GM12878 (cell line): ENCODE results near the gene ORAI3.

Experiments
- BMI1 ChIP-seq: fragments of 450-650 bp; IDR thresholded peaks from 2 replicates; pipeline ENCODE4 v1.6.1; 2016; ENCODE audit warnings: mild to moderate bottlenecking, moderate library complexity, borderline replicate concordance
- FOXK2 ChIP-seq: fragments of 450-650 bp; IDR thresholded peaks from 2 replicates; pipeline ENCODE4 v1.6.1; 2017; ENCODE audit warnings: mild to moderate bottlenecking, moderate library complexity
- SMAD1 ChIP-seq: fragments of 450-650 bp; IDR thresholded peaks from 2 replicates; pipeline ENCODE4 v1.6.1; 2018; ENCODE audit warnings: mild to moderate bottlenecking, low read depth; ENCODE audit not compliant: partially characterized antibody
- ZNF24 ChIP-seq: fragments of 450-650 bp; IDR thresholded peaks from 2 replicates; pipeline ENCODE4 v1.6.1; 2017; ENCODE audit warnings: antibody characterized with exemption, mild to moderate bottlenecking
- TF ChIP-seq, protein P1 (sequence below): IDR thresholded peaks from 2 replicates; pipeline ENCODE4 v1.6.1; 2011; ENCODE audit warnings: low read depth, mild to moderate bottlenecking, low read length, moderate library complexity, borderline replicate concordance; ENCODE audit errors: extremely low read depth
- TF ChIP-seq, protein P2 (sequence below), 3 experiments: IDR thresholded peaks in 2 of 3; conservative IDR thresholded peaks in 1 of 3; 2 replicates each; pipeline ENCODE4 v1.5.1; 2011; ENCODE audit warnings: low read depth in 3 of 3, low read length in 3 of 3, mild to moderate bottlenecking in 3 of 3, control low read depth in 2 of 3, moderate library complexity in 2 of 3, inconsistent platforms in 1 of 3, mixed read lengths in 1 of 3; ENCODE audit not compliant: control insufficient read depth in 2 of 3, insufficient read depth in 1 of 3; ENCODE audit errors: extremely low read depth in 1 of 3

DNA sequence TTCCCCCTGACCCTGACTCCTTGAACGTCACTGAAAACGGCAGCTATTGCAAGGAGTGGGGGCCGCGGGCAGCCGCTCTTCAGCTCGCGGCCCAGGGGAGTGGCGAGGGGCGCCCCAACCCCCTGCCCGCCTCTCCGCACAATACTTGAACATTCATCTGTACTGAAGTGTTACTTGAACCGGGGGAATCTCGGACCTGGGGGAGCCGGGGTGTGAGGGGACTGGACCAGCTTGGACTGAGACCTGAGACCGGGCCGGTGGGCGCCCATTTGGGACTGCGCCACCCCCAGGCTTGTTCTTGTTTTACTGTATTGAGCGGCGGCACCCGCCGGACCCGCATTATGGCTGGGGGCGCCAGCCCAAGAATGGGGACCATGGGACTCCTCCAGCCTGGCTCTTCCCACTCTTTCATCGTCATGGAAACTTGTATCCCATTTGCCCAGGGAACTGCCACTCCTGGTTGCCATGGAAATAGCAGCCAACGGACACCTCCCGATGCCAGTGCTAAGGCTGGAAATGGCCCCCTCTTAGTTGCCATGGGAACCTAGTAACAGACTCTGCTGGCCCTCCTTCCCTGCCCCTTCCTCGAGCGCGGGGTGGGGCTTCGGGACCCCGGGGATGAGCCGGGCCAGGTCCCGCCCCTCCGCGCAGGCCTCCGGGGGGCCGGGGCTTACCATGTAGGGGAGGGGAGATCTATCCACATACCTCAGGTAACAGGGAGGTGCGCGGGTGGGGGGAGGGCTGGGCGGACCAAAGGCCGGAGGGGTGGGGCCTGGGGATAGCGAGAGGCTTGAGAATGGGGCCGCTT, 805 bp upstream of the ORAI3 start:
- no peak for TF ChIP-seq FOXK2
- no peak for TF ChIP-seq ZNF24
- peak; percentile 92 for TF ChIP-seq BMI1
- TF ChIP-seq, protein P1, sequence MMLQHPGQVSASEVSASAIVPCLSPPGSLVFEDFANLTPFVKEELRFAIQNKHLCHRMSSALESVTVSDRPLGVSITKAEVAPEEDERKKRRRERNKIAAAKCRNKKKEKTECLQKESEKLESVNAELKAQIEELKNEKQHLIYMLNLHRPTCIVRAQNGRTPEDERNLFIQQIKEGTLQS = no peak
- no peak for TF ChIP-seq SMAD1
- TF ChIP-seq, protein P2, sequence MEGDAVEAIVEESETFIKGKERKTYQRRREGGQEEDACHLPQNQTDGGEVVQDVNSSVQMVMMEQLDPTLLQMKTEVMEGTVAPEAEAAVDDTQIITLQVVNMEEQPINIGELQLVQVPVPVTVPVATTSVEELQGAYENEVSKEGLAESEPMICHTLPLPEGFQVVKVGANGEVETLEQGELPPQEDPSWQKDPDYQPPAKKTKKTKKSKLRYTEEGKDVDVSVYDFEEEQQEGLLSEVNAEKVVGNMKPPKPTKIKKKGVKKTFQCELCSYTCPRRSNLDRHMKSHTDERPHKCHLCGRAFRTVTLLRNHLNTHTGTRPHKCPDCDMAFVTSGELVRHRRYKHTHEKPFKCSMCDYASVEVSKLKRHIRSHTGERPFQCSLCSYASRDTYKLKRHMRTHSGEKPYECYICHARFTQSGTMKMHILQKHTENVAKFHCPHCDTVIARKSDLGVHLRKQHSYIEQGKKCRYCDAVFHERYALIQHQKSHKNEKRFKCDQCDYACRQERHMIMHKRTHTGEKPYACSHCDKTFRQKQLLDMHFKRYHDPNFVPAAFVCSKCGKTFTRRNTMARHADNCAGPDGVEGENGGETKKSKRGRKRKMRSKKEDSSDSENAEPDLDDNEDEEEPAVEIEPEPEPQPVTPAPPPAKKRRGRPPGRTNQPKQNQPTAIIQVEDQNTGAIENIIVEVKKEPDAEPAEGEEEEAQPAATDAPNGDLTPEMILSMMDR (IDR thresholded peaks at IDR 0.05 in 2 of 3, conservative IDR thresholded peaks at IDR 0.05 in 1 of 3; ENCODE audit: control insufficient read depth in 2 of 3, extremely low read depth in 1 of 3, insufficient read depth in 1 of 3, low read depth in 3 of 3, low read length in 3 of 3) = no peak
